ENCODE measurements around the gene DPH5.

DNA sequence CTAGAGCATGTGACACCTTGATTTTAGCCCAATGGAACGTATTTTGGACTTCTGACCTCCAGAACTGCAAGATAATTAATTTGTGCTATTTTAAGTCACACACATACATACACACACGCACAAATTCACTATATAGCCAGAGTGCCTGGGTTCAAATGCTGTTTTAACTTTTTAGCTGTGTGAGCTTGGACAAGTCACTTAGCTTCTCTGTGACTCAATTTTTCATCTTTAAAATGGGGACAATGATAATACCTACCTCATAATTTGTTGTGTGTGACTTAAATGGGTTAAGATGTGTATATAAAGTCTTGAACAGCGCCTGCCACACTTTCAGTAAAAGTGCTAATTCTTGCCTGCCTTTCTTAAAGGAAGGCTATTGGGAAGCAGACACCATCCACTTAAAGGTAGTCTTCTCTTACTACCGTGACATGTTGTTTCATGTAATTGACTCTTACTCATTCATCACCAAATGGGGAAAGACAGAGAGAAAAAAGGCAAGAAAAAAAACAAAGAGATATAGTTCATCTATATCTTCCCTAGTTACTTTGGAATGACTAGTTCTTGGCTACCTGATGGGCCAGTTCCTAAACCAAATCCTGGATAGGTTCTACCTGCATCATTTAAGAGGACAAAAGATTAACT, 73.4 kb downstream of the DPH5 start:
- TF ChIP-seq CTCF (IDR thresholded peaks at IDR 0.05): no peak
- no peak for TF ChIP-seq POLR2AphosphoS5 (IDR thresholded peaks at IDR 0.05; ENCODE audit: insufficient read depth in 1 of 2, low read depth in 1 of 2)
- no peak for TF ChIP-seq POLR2A (IDR thresholded peaks at IDR 0.05)
